ENCODE data around the gene NTNG2.

DNA sequence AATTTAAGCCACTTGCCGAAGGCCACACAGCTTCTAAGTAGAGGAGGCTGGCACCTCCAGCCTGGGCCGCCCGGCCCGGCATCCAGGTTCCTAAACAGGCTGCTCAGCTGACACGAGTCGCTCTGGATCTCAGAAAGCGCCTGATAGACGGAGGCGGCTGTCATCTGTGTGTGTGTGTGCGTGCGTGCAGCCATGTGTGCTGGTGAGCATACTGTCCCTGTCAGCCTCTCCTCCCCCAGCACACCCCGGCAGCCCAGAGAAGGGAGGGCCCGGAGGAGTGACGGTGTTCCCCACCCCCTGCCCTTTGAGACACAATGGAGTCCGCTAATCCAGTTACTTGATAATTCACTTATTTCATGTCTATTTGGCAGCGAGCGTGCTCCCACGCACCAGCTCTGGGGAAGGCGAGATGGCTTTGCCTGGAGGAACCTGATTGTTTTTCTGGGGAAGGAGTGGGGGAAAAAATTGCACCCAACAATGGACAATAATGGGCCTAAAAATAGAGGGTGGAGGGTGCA is 20.0 kb downstream of the NTNG2 start:
- TF ChIP-seq, protein P1, sequence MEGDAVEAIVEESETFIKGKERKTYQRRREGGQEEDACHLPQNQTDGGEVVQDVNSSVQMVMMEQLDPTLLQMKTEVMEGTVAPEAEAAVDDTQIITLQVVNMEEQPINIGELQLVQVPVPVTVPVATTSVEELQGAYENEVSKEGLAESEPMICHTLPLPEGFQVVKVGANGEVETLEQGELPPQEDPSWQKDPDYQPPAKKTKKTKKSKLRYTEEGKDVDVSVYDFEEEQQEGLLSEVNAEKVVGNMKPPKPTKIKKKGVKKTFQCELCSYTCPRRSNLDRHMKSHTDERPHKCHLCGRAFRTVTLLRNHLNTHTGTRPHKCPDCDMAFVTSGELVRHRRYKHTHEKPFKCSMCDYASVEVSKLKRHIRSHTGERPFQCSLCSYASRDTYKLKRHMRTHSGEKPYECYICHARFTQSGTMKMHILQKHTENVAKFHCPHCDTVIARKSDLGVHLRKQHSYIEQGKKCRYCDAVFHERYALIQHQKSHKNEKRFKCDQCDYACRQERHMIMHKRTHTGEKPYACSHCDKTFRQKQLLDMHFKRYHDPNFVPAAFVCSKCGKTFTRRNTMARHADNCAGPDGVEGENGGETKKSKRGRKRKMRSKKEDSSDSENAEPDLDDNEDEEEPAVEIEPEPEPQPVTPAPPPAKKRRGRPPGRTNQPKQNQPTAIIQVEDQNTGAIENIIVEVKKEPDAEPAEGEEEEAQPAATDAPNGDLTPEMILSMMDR (IDR thresholded peaks at IDR 0.05) = no peak
- TF ChIP-seq POLR2A (IDR thresholded peaks at IDR 0.05) = no peak
